Activated naive CD8-positive, alpha-beta T cell treated with anti-CD3 and anti-CD28 coated beads for 36 hours (primary cell): ENCODE results near the gene LIPH. TPM values are rescaled to one million over a fixed set of nuclear protein-coding genes. Genes with fewer than 3 reads are reported as not detected.
"Not testable (repeated sequence)": the region's sequence is repeated elsewhere in the genome, so short reads cannot be mapped to it uniquely, and the experiment has no call there.

Experiments
- DNase-seq: peaks from one replicate; pipeline ENCODE4 v3.0.0; 2021
- H3K27ac Mint-ChIP-seq: one replicate; pipeline ENCODE4 v1.8.0; 2022; ENCODE audit warnings: mild to moderate bottlenecking, moderate library complexity, mixed read lengths
- H3K27me3 Mint-ChIP-seq: one replicate; pipeline ENCODE4 v1.8.0; 2022; ENCODE audit warnings: mild to moderate bottlenecking, mixed read lengths
- H3K36me3 Mint-ChIP-seq: one replicate; pipeline ENCODE4 v1.8.0; 2021; ENCODE audit warnings: mild to moderate bottlenecking, mixed read lengths
- H3K4me1 Mint-ChIP-seq: one replicate; pipeline ENCODE4 v1.8.0; 2021; ENCODE audit warnings: mixed read lengths
- H3K4me3 Mint-ChIP-seq: one replicate; pipeline ENCODE4 v1.8.0; 2022; ENCODE audit warnings: mild to moderate bottlenecking, moderate library complexity, mixed read lengths
- H3K9me3 Mint-ChIP-seq: one replicate; pipeline ENCODE4 v1.8.0; 2022; ENCODE audit warnings: mixed read lengths
- total RNA-seq, 2 experiments: library from RNA; stranded (reverse); gene quantifications; one replicate each; pipeline ENCODE4 v1.2.3, GENCODE V29; 2021

Gene LIPH
- total RNA-seq, 2 experiments from 2014 or later, result not detected

- no peaks in the 10 kb centered on the region for H3K27me3 Mint-ChIP-seq
- H3K9me3 Mint-ChIP-seq, result peaks cover 1% of the 10 kb centered on the region
- no peak overlapping the region for H3K4me3 Mint-ChIP-seq
- peaks cover 9% of the 10 kb centered on the region for H3K4me1 Mint-ChIP-seq
- no peak for DNase-seq
- H3K36me3 Mint-ChIP-seq, result peaks cover 42% of the 10 kb centered on the region
- no peak overlapping the region for H3K27ac Mint-ChIP-seq
These were observed 68.1 kb downstream of the LIPH start for GRCh38 chr3:185484296-185484695.

- Mint-ChIP-seq H3K4me1 (peaks cover 9% of the 10 kb centered on the region), H3K27ac (no peak overlapping the region), H3K9me3 (peaks cover 1% of the 10 kb centered on the region), H3K4me3 (no peak overlapping the region), H3K36me3 (peaks cover 41% of the 10 kb centered on the region), H3K27me3 (no peaks in the 10 kb centered on the region)
- no peak for DNase-seq
These were observed 72.9 kb downstream of the LIPH start for GRCh38 chr3:185479373-185479945.

- DNase-seq, result no peak
- H3K27me3 Mint-ChIP-seq, result no peaks in the 10 kb centered on the region
- H3K27ac Mint-ChIP-seq, result no peak overlapping the region
- H3K36me3 Mint-ChIP-seq, result peaks cover 39% of the 10 kb centered on the region
- peaks cover 1% of the 10 kb centered on the region for H3K9me3 Mint-ChIP-seq
- H3K4me3 Mint-ChIP-seq, result no peak overlapping the region
- no peaks in the 10 kb centered on the region for H3K4me1 Mint-ChIP-seq
These were observed 75.1 kb downstream of the LIPH start for GRCh38 chr3:185477316-185477715.

- H3K27me3 Mint-ChIP-seq, H3K27ac Mint-ChIP-seq, DNase-seq, H3K9me3 Mint-ChIP-seq, H3K4me3 Mint-ChIP-seq, H3K4me1 Mint-ChIP-seq: not testable (repeated sequence)
- peaks cover 25% of the 10 kb centered on the region for H3K36me3 Mint-ChIP-seq
These were observed 77.5 kb downstream of the LIPH start for GRCh38 chr3:185474922-185475321.

- H3K27me3 Mint-ChIP-seq, result no peaks in the 10 kb centered on the region
- H3K4me3 Mint-ChIP-seq, result no peak overlapping the region
- H3K9me3 Mint-ChIP-seq, result no peaks in the 10 kb centered on the region
- DNase-seq, result no peak
- H3K36me3 Mint-ChIP-seq, result peaks cover 22% of the 10 kb centered on the region
- no peaks in the 10 kb centered on the region for H3K4me1 Mint-ChIP-seq
- no peak overlapping the region for H3K27ac Mint-ChIP-seq
These were observed 79.0 kb downstream of the LIPH start for GRCh38 chr3:185473290-185473815.

- Mint-ChIP-seq H3K4me1 (no peaks in the 10 kb centered on the region), H3K27me3 (no peaks in the 10 kb centered on the region), H3K4me3 (no peak overlapping the region), H3K36me3 (peaks cover 15% of the 10 kb centered on the region), H3K9me3 (no peaks in the 10 kb centered on the region), H3K27ac (no peak overlapping the region)
- DNase-seq, result no peak
These were observed 82.1 kb downstream of the LIPH start for GRCh38 chr3:185470323-185470722.

- Mint-ChIP-seq H3K27me3 (no peaks in the 10 kb centered on the region), H3K4me3 (no peak overlapping the region), H3K4me1 (no peaks in the 10 kb centered on the region), H3K27ac (no peak overlapping the region), H3K9me3 (no peaks in the 10 kb centered on the region), H3K36me3 (peaks cover 11% of the 10 kb centered on the region)
- DNase-seq, result no peak
These were observed 82.8 kb downstream of the LIPH start for GRCh38 chr3:185469542-185469941.

GRCh38 chr3:185466123-185466522 lies 86.3 kb downstream of the LIPH start:
- not testable (repeated sequence) for H3K4me3 Mint-ChIP-seq, H3K4me1 Mint-ChIP-seq, H3K27me3 Mint-ChIP-seq, DNase-seq, H3K9me3 Mint-ChIP-seq, H3K27ac Mint-ChIP-seq, H3K36me3 Mint-ChIP-seq

GRCh38 chr3:185465471-185465870 lies 86.9 kb downstream of the LIPH start:
- Mint-ChIP-seq H3K4me3 (no peak overlapping the region), H3K4me1 (no peaks in the 10 kb centered on the region), H3K36me3 (peaks cover 3% of the 10 kb centered on the region), H3K27ac (no peak overlapping the region), H3K9me3 (no peaks in the 10 kb centered on the region), H3K27me3 (no peaks in the 10 kb centered on the region)
- no peak for DNase-seq

- Mint-ChIP-seq H3K36me3 (no peaks in the 10 kb centered on the region), H3K27me3 (no peaks in the 10 kb centered on the region), H3K9me3 (no peaks in the 10 kb centered on the region), H3K27ac (no peak overlapping the region), H3K4me3 (no peak overlapping the region), H3K4me1 (no peaks in the 10 kb centered on the region)
- DNase-seq, result no peak
These were observed 91.6 kb downstream of the LIPH start for GRCh38 chr3:185460719-185461350.

GRCh38 chr3:185460309-185460708 lies 92.1 kb downstream of the LIPH start:
- H3K9me3 Mint-ChIP-seq, result no peaks in the 10 kb centered on the region
- no peaks in the 10 kb centered on the region for H3K4me1 Mint-ChIP-seq
- DNase-seq, result no peak
- no peak overlapping the region for H3K4me3 Mint-ChIP-seq
- no peaks in the 10 kb centered on the region for H3K36me3 Mint-ChIP-seq
- H3K27ac Mint-ChIP-seq, result no peak overlapping the region
- H3K27me3 Mint-ChIP-seq, result no peaks in the 10 kb centered on the region

GRCh38 chr3:185457376-185457775 lies 95.0 kb downstream of the LIPH start:
- H3K36me3 Mint-ChIP-seq, result no peaks in the 10 kb centered on the region
- no peaks in the 10 kb centered on the region for H3K4me1 Mint-ChIP-seq
- no peaks in the 10 kb centered on the region for H3K27me3 Mint-ChIP-seq
- H3K27ac Mint-ChIP-seq, result no peak overlapping the region
- no peaks in the 10 kb centered on the region for H3K9me3 Mint-ChIP-seq
- no peak for DNase-seq
- no peak overlapping the region for H3K4me3 Mint-ChIP-seq

Other genes starting within 250 kb of the LIPH start
- 10 to 100 TPM; 13.8 to 14.8 TPM for gene MAP3K13, start 189.5 kb downstream of the LIPH start, total RNA-seq
- gene TMEM41A, start 53.6 kb downstream of the LIPH start, total RNA-seq, result 10 to 100 TPM; 18.4 to 20.0 TPM
- 10 to 100 TPM; 35.2 to 36.4 TPM for gene SENP2, start 33.7 kb upstream of the LIPH start, total RNA-seq